Activated CD4-positive, alpha-beta memory T cell treated with anti-CD3 and anti-CD28 coated beads, Interleukin-2, amount 10 ng/mL, durations not matched to agents 7 days and 5 days (primary cell): ENCODE measurements around the gene PRRT3. TPM values are rescaled to one million over a fixed set of nuclear protein-coding genes. Genes with fewer than 3 reads are reported as not detected.

Source experiments
- CTCF ChIA-PET: fragments of 350-600 bp; sonication (Branson Sonifier 250); formaldehyde crosslinking; loops from one replicate; lab custom pipeline; 2021; ENCODE audit warnings: antibody characterized with exemption, inconsistent platforms; lab: Charles Lee
- POLR2A ChIA-PET: fragments of 350-600 bp; sonication (Branson Sonifier 250); formaldehyde crosslinking; loops from one replicate; lab custom pipeline; 2021; ENCODE audit warnings: antibody characterized with exemption; lab: Charles Lee
- DNase-seq: peaks from one replicate; pipeline ENCODE4 v3.0.0-alpha.2; 2020
- H3K27ac Mint-ChIP-seq: one replicate; pipeline ENCODE4 v1.8.0; 2021; ENCODE audit warnings: mild to moderate bottlenecking, mixed read lengths
- H3K27me3 Mint-ChIP-seq: one replicate; pipeline ENCODE4 v1.8.0; 2021; ENCODE audit warnings: mixed read lengths
- H3K36me3 Mint-ChIP-seq: one replicate; pipeline ENCODE4 v1.8.0; 2021; ENCODE audit warnings: low read depth, mixed read lengths
- H3K4me1 Mint-ChIP-seq: one replicate; pipeline ENCODE4 v1.8.0; 2021; ENCODE audit warnings: mixed read lengths
- H3K4me3 Mint-ChIP-seq: one replicate; pipeline ENCODE4 v1.8.0; 2021; ENCODE audit warnings: mild to moderate bottlenecking, mixed read lengths
- H3K9me3 Mint-ChIP-seq: one replicate; pipeline ENCODE4 v1.8.0; 2021; ENCODE audit warnings: mixed read lengths
- total RNA-seq, 2 experiments: library from RNA; stranded (reverse); gene quantifications; one replicate each; pipeline ENCODE4 v1.2.3, GENCODE V29; 2021

The PRRT3 gene
- total RNA-seq, 2 experiments from 2014 or later, result 5.4 to 6.1 TPM

- H3K4me1 Mint-ChIP-seq, result peaks cover 17% of the 10 kb centered on the region
- DNase-seq, result peak; percentile 40
- H3K4me3 Mint-ChIP-seq, result peak overlapping the region; percentile 58
- ChIA-PET POLR2A (interaction anchor here (1.0 to 3.8 kb wide), 4 partner anchors 18 to 123 kb away, joined by 3 to 17 read pairs (median 4); partner anchors contain the start of genes ARPC4, CRELD1, EMC3 and JAGN1), CTCF (interaction anchor here (7.5 kb wide), 1 partner anchor 17 kb away, joined by 51 read pairs; the partner anchor contains the start of gene CRELD1)
- peaks cover 3% of the 10 kb centered on the region for H3K9me3 Mint-ChIP-seq
- H3K27ac Mint-ChIP-seq, result no peak overlapping the region
- peaks cover 14% of the 10 kb centered on the region for H3K27me3 Mint-ChIP-seq
- peaks cover 4% of the 10 kb centered on the region for H3K36me3 Mint-ChIP-seq
Measured at GRCh38 chr3:9915254-9916141, 36.7 kb downstream of the PRRT3 start.

- H3K9me3 Mint-ChIP-seq, result peaks cover 3% of the 10 kb centered on the region
- ChIA-PET CTCF (interaction anchor here (0.8 to 7.5 kb wide), 3 partner anchors 17 to 88 kb away, joined by 3 to 51 read pairs (median 3); partner anchors contain the start of gene CRELD1), POLR2A (interaction anchor here (3.7 to 3.8 kb wide), 2 partner anchors 12 to 18 kb away, joined by 17 read pairs; partner anchors contain the start of genes CRELD1 and IL17RE)
- no peak overlapping the region for H3K4me3 Mint-ChIP-seq
- peaks cover 18% of the 10 kb centered on the region for H3K4me1 Mint-ChIP-seq
- H3K27me3 Mint-ChIP-seq, result peaks cover 14% of the 10 kb centered on the region
- no peak overlapping the region for H3K27ac Mint-ChIP-seq
- H3K36me3 Mint-ChIP-seq, result peaks cover 4% of the 10 kb centered on the region
- no peak for DNase-seq
Measured at GRCh38 chr3:9914559-9915253, 37.5 kb downstream of the PRRT3 start.

- Mint-ChIP-seq H3K27me3 (peaks cover 14% of the 10 kb centered on the region), H3K4me3 (no peak overlapping the region), H3K36me3 (peaks cover 4% of the 10 kb centered on the region), H3K9me3 (peaks cover 3% of the 10 kb centered on the region), H3K27ac (no peak overlapping the region), H3K4me1 (peaks cover 22% of the 10 kb centered on the region)
- ChIA-PET CTCF (interaction anchor here (0.8 to 7.5 kb wide), 4 partner anchors 11 to 87 kb away, joined by 3 to 51 read pairs (median 3); partner anchors contain the start of gene CRELD1), POLR2A (interaction anchor here (0.5 to 3.8 kb wide), 4 partner anchors 11 to 49 kb away, joined by 3 to 27 read pairs (median 17); partner anchors contain the start of genes CRELD1, IL17RE and JAGN1)
- no peak for DNase-seq
Measured at GRCh38 chr3:9914011-9914410, 38.2 kb downstream of the PRRT3 start.

GRCh38 chr3:9913601-9914000, 38.6 kb downstream of the PRRT3 start:
- Mint-ChIP-seq H3K27ac (no peak overlapping the region), H3K27me3 (peaks cover 14% of the 10 kb centered on the region), H3K36me3 (peaks cover 4% of the 10 kb centered on the region), H3K4me1 (peaks cover 22% of the 10 kb centered on the region), H3K4me3 (no peak overlapping the region), H3K9me3 (peaks cover 3% of the 10 kb centered on the region)
- CTCF ChIA-PET, result interaction anchor here (1.0 to 7.5 kb wide), 3 partner anchors 12 to 22 kb away, joined by 3 to 51 read pairs (median 3); partner anchors contain the start of gene CRELD1
- POLR2A ChIA-PET, result interaction anchor here (0.5 to 3.8 kb wide), 4 partner anchors 11 to 49 kb away, joined by 3 to 27 read pairs (median 17); partner anchors contain the start of genes CRELD1, IL17RE and JAGN1
- no peak for DNase-seq

- Mint-ChIP-seq H3K4me3 (no peak overlapping the region), H3K4me1 (peaks cover 22% of the 10 kb centered on the region), H3K9me3 (peaks cover 3% of the 10 kb centered on the region), H3K27ac (no peak overlapping the region), H3K27me3 (peaks cover 14% of the 10 kb centered on the region), H3K36me3 (peaks cover 4% of the 10 kb centered on the region)
- peak; percentile 28 for DNase-seq
- CTCF ChIA-PET, result interaction anchor here (1.0 to 7.5 kb wide), 4 partner anchors 10 to 34 kb away, joined by 3 to 51 read pairs (median 4); partner anchors contain the start of gene CRELD1
- POLR2A ChIA-PET, result interaction anchor here (0.7 to 3.8 kb wide), 6 partner anchors 10 to 161 kb away, joined by 3 to 27 read pairs (median 10); partner anchors contain the start of genes ARPC4, CRELD1, IL17RE and JAGN1
Measured at GRCh38 chr3:9912294-9912935, 39.8 kb downstream of the PRRT3 start.

GRCh38 chr3:9911863-9912262, 40.3 kb downstream of the PRRT3 start:
- CTCF ChIA-PET, result interaction anchor here (1.0 to 7.5 kb wide), 4 partner anchors 10 to 35 kb away, joined by 3 to 51 read pairs (median 4); partner anchors contain the start of gene CRELD1
- no peak for DNase-seq
- peaks cover 14% of the 10 kb centered on the region for H3K27me3 Mint-ChIP-seq
- H3K4me1 Mint-ChIP-seq, result peaks cover 22% of the 10 kb centered on the region
- POLR2A ChIA-PET, result interaction anchor here (0.7 to 3.7 kb wide), 5 partner anchors 9 to 161 kb away, joined by 3 to 27 read pairs (median 4); partner anchors contain the start of genes ARPC4, IL17RE, JAGN1 and TADA3
- peaks cover 4% of the 10 kb centered on the region for H3K36me3 Mint-ChIP-seq
- no peak overlapping the region for H3K4me3 Mint-ChIP-seq
- peaks cover 3% of the 10 kb centered on the region for H3K9me3 Mint-ChIP-seq
- no peak overlapping the region for H3K27ac Mint-ChIP-seq

- peaks cover 10% of the 10 kb centered on the region for H3K27me3 Mint-ChIP-seq
- peaks cover 4% of the 10 kb centered on the region for H3K36me3 Mint-ChIP-seq
- H3K4me1 Mint-ChIP-seq, result peaks cover 14% of the 10 kb centered on the region
- DNase-seq, result no peak
- POLR2A ChIA-PET, result interaction anchor here (1.1 kb wide), 1 partner anchor 16 kb away, joined by 3 read pairs; no protein-coding TSS in a partner anchor
- no peak overlapping the region for H3K27ac Mint-ChIP-seq
- CTCF ChIA-PET, result interaction anchor here (7.5 kb wide), 1 partner anchor 23 kb away, joined by 51 read pairs; the partner anchor contains the start of gene CRELD1
- H3K9me3 Mint-ChIP-seq, result peaks cover 3% of the 10 kb centered on the region
- H3K4me3 Mint-ChIP-seq, result no peak overlapping the region
Measured at GRCh38 chr3:9909221-9910013, 42.8 kb downstream of the PRRT3 start.

GRCh38 chr3:9908286-9908685, 43.9 kb downstream of the PRRT3 start:
- no peak for DNase-seq
- H3K27me3 Mint-ChIP-seq, result peaks cover 7% of the 10 kb centered on the region
- POLR2A ChIA-PET, result interaction anchor here (1.1 to 1.4 kb wide), 2 partner anchors 17 to 25 kb away, joined by 3 to 5 read pairs; partner anchors contain the start of gene CRELD1
- H3K4me3 Mint-ChIP-seq, result no peak overlapping the region
- H3K9me3 Mint-ChIP-seq, result peaks cover 3% of the 10 kb centered on the region
- H3K36me3 Mint-ChIP-seq, result peaks cover 4% of the 10 kb centered on the region
- peaks cover 23% of the 10 kb centered on the region for H3K4me1 Mint-ChIP-seq
- H3K27ac Mint-ChIP-seq, result no peak overlapping the region
- CTCF ChIA-PET, result interaction anchor here (1.4 kb wide), 1 partner anchor 25 kb away, joined by 5 read pairs; the partner anchor contains the start of gene CRELD1

GRCh38 chr3:9906480-9906879, 45.7 kb downstream of the PRRT3 start:
- Mint-ChIP-seq H3K27ac (no peak overlapping the region), H3K36me3 (no peaks in the 10 kb centered on the region), H3K4me1 (peaks cover 33% of the 10 kb centered on the region), H3K9me3 (no peaks in the 10 kb centered on the region), H3K4me3 (no peak overlapping the region), H3K27me3 (peaks cover 2% of the 10 kb centered on the region)
- DNase-seq, result no peak
- ChIA-PET POLR2A (interaction anchor here (7.0 kb wide), 1 partner anchor 16 kb away, joined by 54 read pairs; the partner anchor contains the start of gene JAGN1), CTCF (interaction anchor here (1.3 kb wide), 1 partner anchor 16 kb away, joined by 3 read pairs; the partner anchor contains the start of gene JAGN1)

GRCh38 chr3:9903904-9904303, 48.3 kb downstream of the PRRT3 start:
- H3K9me3 Mint-ChIP-seq, result no peaks in the 10 kb centered on the region
- peaks cover 2% of the 10 kb centered on the region for H3K27me3 Mint-ChIP-seq
- POLR2A ChIA-PET, result interaction anchor here (2.5 to 7.0 kb wide), 2 partner anchors 9 to 13 kb away, joined by 17 to 54 read pairs; partner anchors contain the start of gene JAGN1
- no peaks in the 10 kb centered on the region for H3K36me3 Mint-ChIP-seq
- CTCF ChIA-PET, result interaction anchor here (1.0 kb wide), 1 partner anchor 29 kb away, joined by 3 read pairs; no protein-coding TSS in a partner anchor
- peaks cover 35% of the 10 kb centered on the region for H3K4me1 Mint-ChIP-seq
- H3K27ac Mint-ChIP-seq, result no peak overlapping the region
- no peak for DNase-seq
- no peak overlapping the region for H3K4me3 Mint-ChIP-seq
